ENCODE data around the gene TXLNB.

The TXLNB gene

DNA sequence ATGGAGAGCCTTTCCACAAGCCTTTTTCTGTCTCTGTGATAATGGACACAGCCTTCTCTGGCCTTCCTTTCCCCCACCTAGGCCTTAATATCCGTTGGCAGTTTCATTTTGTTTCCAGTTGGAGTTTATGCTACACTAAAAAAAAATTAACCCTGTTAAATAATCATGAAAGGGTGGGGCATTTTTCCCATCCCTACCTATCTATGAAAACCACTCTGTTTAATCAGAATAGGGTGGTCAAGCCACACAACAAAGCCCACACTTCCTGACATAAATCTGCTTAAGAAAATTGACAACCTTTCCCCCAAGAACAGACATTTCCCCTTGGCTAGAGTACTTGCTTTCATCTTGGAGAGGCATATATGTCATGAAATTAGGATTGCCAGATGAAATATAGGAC is 14.2 kb downstream of the TXLNB start:
- TF ChIP-seq CTCF (IDR thresholded peaks at IDR 0.05): no peak

DNA sequence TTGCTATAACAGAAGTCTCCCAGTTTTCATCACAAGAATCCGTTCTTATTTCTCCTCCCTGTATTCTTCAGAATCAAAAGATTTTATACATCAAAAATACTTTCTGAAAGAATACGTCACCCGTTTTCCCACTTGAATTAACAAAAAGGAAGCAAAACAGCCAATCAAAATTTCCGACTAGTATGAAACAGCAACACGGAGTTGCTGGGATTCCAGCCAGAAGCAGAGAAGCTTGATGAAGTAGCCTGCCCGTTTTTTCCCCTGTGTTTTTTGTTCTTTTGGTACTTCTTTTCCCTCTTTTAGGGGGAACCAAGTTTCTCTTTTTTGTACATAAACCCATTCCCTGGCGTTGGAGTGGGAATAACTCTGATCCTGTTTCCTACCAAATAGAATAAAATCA is 14.6 kb downstream of the TXLNB start:
- no peak for TF ChIP-seq CTCF (IDR thresholded peaks at IDR 0.05)

GRCh38 chr6:139275279-139276055 is 16.3 kb downstream of the TXLNB start:
- no peak for TF ChIP-seq CTCF (IDR thresholded peaks at IDR 0.05)

DNA sequence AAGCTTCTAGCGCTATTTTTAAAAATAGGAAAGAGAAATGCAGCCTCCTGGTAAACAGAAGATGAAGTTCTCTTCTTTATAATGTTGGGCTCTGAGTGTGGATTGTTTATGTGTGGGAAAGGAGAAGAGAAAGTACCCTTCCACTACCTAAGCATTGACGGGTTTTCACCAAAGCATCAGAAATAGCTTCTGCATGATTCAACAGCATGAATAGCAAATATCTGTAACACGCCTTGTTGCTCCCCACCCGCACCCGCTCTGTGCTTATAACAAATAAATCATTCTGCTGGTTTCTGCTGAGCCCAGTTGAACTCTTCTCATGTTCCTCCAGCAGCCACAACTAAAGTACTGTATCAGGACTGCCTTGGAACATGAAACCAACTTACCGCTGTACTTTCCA is 20.7 kb downstream of the TXLNB start:
- TF ChIP-seq CTCF (IDR thresholded peaks at IDR 0.05): no peak

DNA sequence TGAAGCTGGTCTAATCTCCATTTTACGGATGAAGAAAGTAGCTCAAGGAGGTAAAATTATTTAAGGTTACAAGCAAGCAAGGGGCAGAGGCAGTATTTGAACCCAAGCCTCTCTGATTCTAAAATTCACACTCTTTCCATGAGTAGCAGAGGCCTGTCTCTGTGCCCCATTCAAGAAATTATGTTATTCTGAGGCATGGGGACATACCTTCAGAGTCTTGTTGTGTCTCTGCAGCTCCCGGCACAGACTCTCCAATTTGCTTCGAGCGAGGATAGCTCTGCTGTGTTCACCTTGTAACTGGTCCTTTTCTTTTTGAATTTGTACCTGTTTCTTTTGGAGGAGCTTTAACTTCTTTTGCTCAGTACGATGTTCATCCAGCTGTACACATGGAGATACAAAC is 21.5 kb downstream of the TXLNB start:
- no peak for TF ChIP-seq CTCF (IDR thresholded peaks at IDR 0.05)

DNA sequence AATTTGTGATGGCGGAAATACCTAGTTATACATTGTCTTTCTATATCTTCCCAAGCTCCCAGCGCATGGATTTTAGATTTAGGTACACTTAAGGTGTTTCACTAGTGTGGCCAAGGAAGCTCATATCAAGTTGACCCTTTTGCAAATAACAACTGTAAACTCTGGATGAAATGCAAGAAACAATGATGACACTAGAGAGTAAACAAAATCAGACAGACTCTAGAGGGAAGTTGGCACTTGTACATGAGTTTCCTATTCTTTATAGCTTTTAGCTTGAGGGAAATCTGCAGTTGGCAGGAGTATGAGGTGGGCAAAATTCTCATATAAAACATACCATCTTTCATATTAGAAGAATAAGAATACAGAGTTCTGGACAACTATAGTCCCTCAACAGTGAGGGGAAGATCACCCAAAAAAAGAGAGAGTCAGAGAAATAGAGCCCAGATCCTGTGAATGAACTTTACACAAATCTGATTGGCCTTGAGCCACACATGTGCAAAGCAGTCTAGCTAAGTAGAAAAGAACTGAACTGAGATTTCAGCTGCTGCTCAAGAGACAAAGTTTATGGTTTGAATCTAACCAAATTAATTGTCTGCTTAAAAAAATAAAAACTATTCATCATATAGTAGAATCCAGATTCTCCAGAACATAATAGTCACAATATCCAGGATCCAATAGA is 26.1 kb downstream of the TXLNB start:
- TF ChIP-seq CTCF (IDR thresholded peaks at IDR 0.05): no peak

GRCh38 chr6:139262519-139263300 is 29.1 kb downstream of the TXLNB start:
- TF ChIP-seq CTCF (IDR thresholded peaks at IDR 0.05): no peak
